ENCODE measurements around the gene KCNK1.
"Not testable (repeated sequence)": the region's sequence is repeated elsewhere in the genome, so short reads cannot be mapped to it uniquely, and the experiment has no call there.

DNA sequence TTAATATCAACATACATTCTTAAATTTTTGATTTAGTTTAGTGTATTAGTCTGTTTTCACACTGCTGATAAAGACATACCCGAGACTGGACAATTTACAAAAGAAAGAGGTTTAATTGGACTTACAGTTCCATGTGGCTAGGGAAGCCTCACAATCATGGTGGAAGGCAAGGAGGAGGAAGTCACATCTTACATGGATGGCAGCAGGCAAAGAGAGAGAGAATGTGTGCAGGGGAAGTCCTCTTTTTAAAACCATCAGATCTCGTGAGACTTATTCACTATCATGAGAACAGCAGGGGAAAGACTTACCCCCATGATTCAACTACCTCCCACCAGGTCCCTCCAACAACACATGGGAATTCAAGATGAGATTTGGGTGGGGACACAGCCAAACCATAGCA, 56.5 kb downstream of the KCNK1 start:
- TF ChIP-seq, protein P1, sequence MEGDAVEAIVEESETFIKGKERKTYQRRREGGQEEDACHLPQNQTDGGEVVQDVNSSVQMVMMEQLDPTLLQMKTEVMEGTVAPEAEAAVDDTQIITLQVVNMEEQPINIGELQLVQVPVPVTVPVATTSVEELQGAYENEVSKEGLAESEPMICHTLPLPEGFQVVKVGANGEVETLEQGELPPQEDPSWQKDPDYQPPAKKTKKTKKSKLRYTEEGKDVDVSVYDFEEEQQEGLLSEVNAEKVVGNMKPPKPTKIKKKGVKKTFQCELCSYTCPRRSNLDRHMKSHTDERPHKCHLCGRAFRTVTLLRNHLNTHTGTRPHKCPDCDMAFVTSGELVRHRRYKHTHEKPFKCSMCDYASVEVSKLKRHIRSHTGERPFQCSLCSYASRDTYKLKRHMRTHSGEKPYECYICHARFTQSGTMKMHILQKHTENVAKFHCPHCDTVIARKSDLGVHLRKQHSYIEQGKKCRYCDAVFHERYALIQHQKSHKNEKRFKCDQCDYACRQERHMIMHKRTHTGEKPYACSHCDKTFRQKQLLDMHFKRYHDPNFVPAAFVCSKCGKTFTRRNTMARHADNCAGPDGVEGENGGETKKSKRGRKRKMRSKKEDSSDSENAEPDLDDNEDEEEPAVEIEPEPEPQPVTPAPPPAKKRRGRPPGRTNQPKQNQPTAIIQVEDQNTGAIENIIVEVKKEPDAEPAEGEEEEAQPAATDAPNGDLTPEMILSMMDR (IDR thresholded peaks at IDR 0.05) = not testable (repeated sequence)
- not testable (repeated sequence) for TF ChIP-seq POLR2A (IDR thresholded peaks at IDR 0.05)

All from testis (tissue), 2 donors.